Glutamatergic neuron (in vitro differentiated cells): ENCODE results near the gene QRFP. TPM values are rescaled to one million over a fixed set of nuclear protein-coding genes. Genes with fewer than 3 reads are reported as not detected.

Experiments
- DNase-seq: peaks from one replicate; pipeline ENCODE4 v3.0.0; 2022
- H3K27ac Mint-ChIP-seq: one replicate; pipeline ENCODE4 v1.8.0; 2020; ENCODE audit warnings: mild to moderate bottlenecking, mixed read lengths, inconsistent platforms; ENCODE audit not compliant: unreplicated experiment
- H3K27me3 Mint-ChIP-seq: one replicate; pipeline ENCODE4 v1.8.0; 2020; ENCODE audit warnings: mild to moderate bottlenecking, moderate library complexity, mixed read lengths, inconsistent platforms; ENCODE audit not compliant: unreplicated experiment
- H3K36me3 Mint-ChIP-seq: one replicate; pipeline ENCODE4 v1.8.0; 2020; ENCODE audit warnings: mild to moderate bottlenecking, mixed read lengths, inconsistent platforms; ENCODE audit not compliant: unreplicated experiment
- H3K4me1 Mint-ChIP-seq: one replicate; pipeline ENCODE4 v1.8.0; 2020; ENCODE audit warnings: mild to moderate bottlenecking, low read depth, mixed read lengths, inconsistent platforms; ENCODE audit not compliant: unreplicated experiment
- H3K4me3 Mint-ChIP-seq: one replicate; pipeline ENCODE4 v1.8.0; 2020; ENCODE audit warnings: mild to moderate bottlenecking, mixed read lengths, inconsistent platforms; ENCODE audit not compliant: unreplicated experiment
- H3K9me3 Mint-ChIP-seq: one replicate; pipeline ENCODE4 v1.8.0; 2020; ENCODE audit warnings: mild to moderate bottlenecking, moderate library complexity, mixed read lengths, inconsistent platforms; ENCODE audit not compliant: unreplicated experiment
- total RNA-seq: library from RNA; stranded (reverse); fragmentation: NEBNext Ultra II Directional; extraction: Animal tissue kit (Norgen Biotek cat#: 25700); gene quantifications from one replicate; pipeline ENCODE4 v1.2.1, GENCODE V29; 2021; ENCODE audit not compliant: unreplicated experiment
- TF ChIP-seq, protein P1 (sequence below): fragments of 200-600 bp; sonication (generic); IDR thresholded peaks from one replicate; pipeline ENCODE4 v1.5.0; 2021; ENCODE audit not compliant: partially characterized antibody, unreplicated experiment

The QRFP gene
- total RNA-seq, 1 donor from 2014 or later: not detected

DNA sequence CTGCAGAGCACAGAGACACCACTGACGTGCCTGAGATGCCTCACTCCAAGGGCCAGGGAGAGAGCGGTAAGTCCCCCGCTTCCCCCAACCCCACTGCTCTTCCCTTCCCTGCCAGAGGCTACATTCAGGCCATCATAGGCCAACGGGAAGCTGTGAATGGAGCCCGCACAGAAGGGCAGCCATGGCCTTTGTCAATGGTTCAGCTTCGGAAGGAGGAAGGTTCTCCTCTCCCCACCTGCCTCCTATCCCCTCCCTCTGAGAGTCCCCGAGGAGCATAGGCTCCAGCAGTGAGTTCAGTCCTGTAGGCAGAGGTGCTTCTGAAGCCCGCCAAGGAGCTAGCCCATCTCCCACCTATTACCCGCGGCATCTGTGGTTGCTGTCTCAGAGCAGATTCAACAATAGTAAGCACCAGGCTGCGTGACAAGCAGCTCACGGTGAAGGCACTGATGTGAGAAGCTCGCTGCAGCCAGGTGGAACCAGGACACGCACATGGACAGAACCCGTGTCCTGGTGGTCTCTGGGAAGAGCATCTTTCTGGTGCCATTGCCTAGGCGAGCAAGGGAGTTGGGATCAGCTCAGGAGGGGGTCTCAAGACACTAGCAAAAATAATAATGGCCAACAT, 15.9 kb downstream of the QRFP start:
- Mint-ChIP-seq H3K36me3 (no peaks in the 10 kb centered on the region), H3K4me1 (no peaks in the 10 kb centered on the region), H3K4me3 (no peak overlapping the region), H3K9me3 (peaks cover 3% of the 10 kb centered on the region), H3K27me3 (peaks cover 7% of the 10 kb centered on the region), H3K27ac (no peak overlapping the region)
- no peak for DNase-seq
- TF ChIP-seq, protein P1, sequence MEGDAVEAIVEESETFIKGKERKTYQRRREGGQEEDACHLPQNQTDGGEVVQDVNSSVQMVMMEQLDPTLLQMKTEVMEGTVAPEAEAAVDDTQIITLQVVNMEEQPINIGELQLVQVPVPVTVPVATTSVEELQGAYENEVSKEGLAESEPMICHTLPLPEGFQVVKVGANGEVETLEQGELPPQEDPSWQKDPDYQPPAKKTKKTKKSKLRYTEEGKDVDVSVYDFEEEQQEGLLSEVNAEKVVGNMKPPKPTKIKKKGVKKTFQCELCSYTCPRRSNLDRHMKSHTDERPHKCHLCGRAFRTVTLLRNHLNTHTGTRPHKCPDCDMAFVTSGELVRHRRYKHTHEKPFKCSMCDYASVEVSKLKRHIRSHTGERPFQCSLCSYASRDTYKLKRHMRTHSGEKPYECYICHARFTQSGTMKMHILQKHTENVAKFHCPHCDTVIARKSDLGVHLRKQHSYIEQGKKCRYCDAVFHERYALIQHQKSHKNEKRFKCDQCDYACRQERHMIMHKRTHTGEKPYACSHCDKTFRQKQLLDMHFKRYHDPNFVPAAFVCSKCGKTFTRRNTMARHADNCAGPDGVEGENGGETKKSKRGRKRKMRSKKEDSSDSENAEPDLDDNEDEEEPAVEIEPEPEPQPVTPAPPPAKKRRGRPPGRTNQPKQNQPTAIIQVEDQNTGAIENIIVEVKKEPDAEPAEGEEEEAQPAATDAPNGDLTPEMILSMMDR: no peak

DNA sequence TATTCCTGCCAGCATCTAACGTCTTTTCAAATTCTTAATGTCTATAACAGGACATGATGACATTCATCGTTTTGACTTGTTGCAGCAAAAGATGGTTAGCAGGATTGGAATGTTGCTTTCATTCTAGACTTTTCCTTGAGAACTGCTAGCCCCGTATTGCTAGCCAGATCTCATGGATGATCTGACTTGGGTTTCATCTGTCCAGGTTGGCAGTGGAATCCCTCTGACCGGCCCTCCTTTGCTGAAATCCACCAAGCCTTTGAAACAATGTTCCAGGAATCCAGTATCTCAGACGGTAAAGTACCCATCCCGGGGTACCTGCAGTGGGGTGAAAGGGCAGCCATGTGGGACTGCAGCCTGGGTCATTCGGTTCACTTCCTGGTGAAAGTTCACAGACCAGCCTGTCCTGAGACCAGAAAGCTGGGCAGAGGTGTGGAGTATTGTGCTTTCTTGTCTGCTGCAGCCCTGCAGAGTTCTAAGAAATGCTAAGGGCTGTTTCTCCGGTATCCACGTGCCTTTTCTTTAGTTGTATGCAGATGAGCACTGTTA, 16.7 kb downstream of the QRFP start:
- Mint-ChIP-seq H3K36me3 (no peaks in the 10 kb centered on the region), H3K4me1 (no peaks in the 10 kb centered on the region), H3K4me3 (no peak overlapping the region), H3K27ac (no peak overlapping the region), H3K27me3 (peaks cover 2% of the 10 kb centered on the region), H3K9me3 (peaks cover 1% of the 10 kb centered on the region)
- DNase-seq: no peak
- TF ChIP-seq, protein P1: no peak

DNA sequence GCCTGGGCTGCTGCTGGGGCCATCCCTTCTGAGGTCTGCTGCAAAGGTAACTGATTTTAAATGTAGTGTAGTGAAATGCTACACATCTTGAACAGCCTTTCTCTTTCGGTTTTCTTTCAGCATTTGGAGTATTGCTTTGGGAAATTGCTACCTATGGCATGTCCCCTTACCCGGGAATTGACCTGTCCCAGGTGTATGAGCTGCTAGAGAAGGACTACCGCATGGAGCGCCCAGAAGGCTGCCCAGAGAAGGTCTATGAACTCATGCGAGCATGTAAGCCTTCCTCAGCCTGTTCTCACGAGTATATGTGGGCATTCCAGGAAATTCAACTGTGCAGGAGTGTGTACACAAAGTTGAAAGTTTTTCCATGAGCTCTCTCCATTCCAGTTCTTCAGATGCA, 18.3 kb downstream of the QRFP start:
- Mint-ChIP-seq H3K4me1 (no peaks in the 10 kb centered on the region), H3K27me3 (no peaks in the 10 kb centered on the region), H3K4me3 (no peak overlapping the region), H3K27ac (no peak overlapping the region), H3K36me3 (no peaks in the 10 kb centered on the region), H3K9me3 (peaks cover 1% of the 10 kb centered on the region)
- TF ChIP-seq, protein P1: no peak
- no peak for DNase-seq

DNA sequence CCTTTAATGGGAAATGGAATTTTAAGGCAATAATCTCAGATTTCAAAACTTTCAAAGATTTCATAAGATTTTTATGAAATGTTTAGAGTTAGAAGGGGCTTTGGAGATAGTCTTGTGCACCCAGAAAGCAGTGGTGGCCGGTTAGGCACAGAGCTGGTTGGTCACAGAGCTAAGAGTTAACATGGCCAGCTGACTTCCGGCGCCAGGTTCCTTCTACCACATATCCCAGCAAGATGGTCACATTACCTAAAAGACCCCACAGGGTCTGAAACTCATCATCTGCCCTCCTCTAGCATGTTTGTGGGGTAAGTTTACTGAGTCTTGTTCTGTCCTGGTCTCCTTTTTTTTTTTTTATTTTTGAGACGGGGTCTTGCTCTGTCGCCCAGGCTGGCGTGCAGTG, 19.3 kb downstream of the QRFP start:
- Mint-ChIP-seq H3K9me3 (peaks cover 2% of the 10 kb centered on the region), H3K4me1 (no peaks in the 10 kb centered on the region), H3K27ac (no peak overlapping the region), H3K27me3 (no peaks in the 10 kb centered on the region), H3K4me3 (no peak overlapping the region), H3K36me3 (no peaks in the 10 kb centered on the region)
- DNase-seq: no peak
- TF ChIP-seq, protein P1: no peak

DNA sequence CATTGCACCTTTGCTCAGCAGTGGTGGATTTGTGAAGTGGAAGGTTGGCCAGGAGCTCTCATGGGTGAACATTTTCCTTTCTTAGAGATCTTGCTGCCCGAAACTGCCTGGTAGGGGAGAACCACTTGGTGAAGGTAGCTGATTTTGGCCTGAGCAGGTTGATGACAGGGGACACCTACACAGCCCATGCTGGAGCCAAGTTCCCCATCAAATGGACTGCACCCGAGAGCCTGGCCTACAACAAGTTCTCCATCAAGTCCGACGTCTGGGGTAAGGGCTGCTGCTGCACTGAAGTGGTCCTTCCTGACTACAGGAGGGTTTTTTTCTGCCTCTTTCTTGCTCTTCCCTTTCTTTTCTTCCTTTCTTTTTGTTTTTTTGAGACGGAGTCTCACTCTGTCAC, 21.8 kb downstream of the QRFP start:
- no peak for DNase-seq
- TF ChIP-seq, protein P1: no peak
- peaks cover 8% of the 10 kb centered on the region for H3K4me1 Mint-ChIP-seq
- no peak overlapping the region for H3K4me3 Mint-ChIP-seq
- no peak overlapping the region for H3K27ac Mint-ChIP-seq
- no peaks in the 10 kb centered on the region for H3K36me3 Mint-ChIP-seq
- peaks cover 4% of the 10 kb centered on the region for H3K9me3 Mint-ChIP-seq
- H3K27me3 Mint-ChIP-seq: no peaks in the 10 kb centered on the region
